Superior temporal gyrus (tissue), 1 donor: ENCODE measurements around the gene ZNHIT3.
A peak's percentile ranks its signal among the peaks of the same experiment; 100 is the strongest.
"Not testable (repeated sequence)": the region's sequence is repeated elsewhere in the genome, so short reads cannot be mapped to it uniquely, and the experiment has no call there.

Experiments used
- DNase-seq: peaks from one replicate; pipeline ENCODE4 v3.0.0-alpha.2; 2016; ENCODE audit errors: extremely low spot score

The ZNHIT3 gene

GRCh38 chr17:36484021-36484420 is 2.5 kb upstream of the ZNHIT3 start:
- DNase-seq, result not testable (repeated sequence)

DNA sequence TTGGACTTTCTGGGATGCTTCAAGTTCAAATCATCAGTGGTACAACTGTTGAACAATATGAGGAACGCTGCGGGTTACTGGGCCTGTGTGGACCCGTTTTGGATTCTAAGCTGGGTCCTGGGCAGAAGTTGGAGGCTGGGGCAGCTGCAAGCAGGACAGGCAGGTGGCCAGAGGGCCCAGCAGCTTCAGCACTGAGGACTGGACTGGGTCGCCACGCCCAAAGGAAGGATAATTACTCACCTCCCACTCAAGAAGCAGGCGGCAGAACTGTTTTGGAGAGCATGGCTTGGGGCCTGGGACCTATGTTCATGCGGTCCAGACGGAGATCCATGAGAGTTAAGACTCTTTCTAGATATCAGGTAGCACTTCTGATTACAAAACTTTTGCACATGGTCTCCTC is 1.5 kb upstream of the ZNHIT3 start:
- no peak for DNase-seq

GRCh38 chr17:36485805-36486203 is 677 bp upstream of the ZNHIT3 start:
- DNase-seq, result no peak

DNA sequence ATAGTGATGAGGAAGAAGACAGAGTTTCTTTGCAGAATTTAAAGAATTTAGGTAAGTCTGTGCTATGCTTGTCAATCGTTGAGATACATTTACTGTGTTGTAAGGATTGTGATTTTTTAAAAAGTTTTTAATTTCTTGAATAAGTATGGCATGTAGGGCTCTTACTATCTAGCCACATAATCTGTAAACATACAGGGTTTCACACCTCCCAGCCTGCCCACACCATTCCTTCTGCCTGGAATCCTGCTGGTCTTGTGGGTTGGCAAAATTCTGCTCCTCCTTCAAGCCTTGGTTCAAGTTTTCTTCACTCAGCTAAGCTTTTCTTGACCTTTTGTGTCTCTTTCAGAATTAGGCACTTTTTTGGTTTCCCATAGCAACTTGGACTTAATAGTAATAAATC is 7.5 kb downstream of the ZNHIT3 start:
- DNase-seq, result no peak

DNA sequence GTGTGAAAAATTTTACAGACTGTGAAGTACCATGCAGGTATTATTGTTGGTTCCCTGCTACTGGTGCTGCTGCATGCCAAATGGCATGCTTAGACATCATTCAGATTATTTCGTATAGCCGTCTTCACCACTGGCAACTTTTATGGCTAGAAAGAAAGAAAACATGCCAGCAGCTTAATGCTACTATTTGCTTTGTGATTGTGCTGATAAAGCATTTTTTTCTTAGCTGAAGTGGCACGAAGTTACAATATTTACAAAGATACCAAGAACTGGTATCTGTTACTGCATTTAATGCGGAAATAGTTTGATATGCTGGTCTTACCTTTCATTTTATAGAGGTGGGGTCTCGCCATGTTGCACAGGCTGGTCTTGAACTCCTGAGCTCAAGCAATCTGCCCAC is 8.2 kb downstream of the ZNHIT3 start:
- no peak for DNase-seq

GRCh38 chr17:36495076-36495578 is 8.6 kb downstream of the ZNHIT3 start:
- no peak for DNase-seq

GRCh38 chr17:36496018-36496789 is 9.7 kb downstream of the ZNHIT3 start:
- DNase-seq, result peak; percentile 74

DNA sequence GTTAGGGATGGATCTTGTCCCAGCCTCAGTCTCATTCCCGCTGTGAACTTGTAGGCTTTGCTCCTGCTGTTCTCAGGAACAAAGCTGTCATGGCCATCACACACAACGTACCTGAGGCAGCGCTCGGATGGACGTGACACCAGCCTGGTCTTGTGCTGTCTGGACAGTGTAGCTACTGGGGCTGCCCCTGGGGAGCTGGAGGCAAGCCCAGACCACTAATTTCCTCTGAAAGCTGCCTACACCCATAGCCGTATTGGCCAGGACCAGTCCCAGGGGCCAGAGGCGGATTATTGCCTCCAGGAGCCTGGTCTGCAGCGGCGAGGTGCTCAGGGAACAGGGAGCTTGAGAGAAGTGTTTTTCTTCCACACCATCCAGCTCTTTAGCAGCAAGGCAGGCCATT is 11.7 kb downstream of the ZNHIT3 start:
- DNase-seq, result no peak

DNA sequence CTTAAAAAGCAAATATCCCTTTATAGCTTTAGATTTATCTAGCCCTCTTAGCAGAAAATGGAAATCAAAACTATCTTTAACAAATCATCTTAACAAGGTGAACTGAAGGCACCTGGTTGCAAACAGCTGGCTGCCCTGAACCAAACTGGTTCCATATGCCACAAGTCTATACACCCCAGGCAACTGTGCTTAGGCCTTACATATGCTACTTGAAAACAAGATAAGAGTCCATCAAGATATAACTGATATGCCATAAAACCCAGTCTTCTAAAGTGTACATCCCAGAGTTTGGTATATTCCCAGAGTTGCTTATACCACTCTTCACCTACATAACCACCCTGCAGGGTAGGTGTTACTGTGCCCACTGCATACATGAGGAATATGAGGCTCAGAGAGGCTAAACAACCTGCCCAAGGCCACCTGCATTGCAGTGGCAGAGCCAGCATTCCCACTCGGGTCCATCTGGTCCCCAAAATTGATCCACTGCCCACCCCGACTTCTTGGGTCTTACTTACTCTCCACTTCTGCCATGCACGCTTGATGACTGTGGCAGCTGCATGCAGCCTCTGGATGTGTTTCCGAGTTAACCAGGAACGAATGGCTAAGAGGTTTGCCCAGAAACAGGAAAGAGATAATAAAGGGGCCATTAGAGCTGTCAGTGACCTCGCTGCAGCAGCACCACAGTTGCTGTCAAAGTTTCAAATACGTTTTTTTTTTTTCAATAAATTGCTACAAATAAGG is 12.2 kb downstream of the ZNHIT3 start:
- no peak for DNase-seq

- no peak for DNase-seq
Measured at GRCh38 chr17:36500745-36501225, 14.3 kb downstream of the ZNHIT3 start.

DNA sequence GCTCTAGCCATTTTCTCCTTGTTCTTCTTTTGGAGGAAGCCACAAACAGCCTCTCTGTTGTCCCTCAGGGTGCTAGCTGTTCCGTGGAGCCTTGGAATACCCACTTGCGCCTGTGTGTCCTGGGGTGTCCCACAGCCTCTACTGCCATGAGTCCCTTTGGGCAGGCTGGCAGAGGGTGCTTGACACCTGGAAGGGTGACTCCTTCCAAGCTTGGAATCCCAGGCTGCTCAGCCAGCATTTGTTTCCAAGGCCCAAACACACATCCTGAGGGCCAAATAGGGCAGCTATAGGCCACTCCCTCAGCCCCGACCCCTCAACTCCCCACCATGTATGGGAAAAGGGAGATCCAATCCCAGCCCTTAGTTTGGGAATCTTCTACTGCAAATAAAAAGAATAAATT is 14.9 kb downstream of the ZNHIT3 start:
- no peak for DNase-seq

GRCh38 chr17:36501963-36502362 is 15.5 kb downstream of the ZNHIT3 start:
- no peak for DNase-seq

- DNase-seq, result no peak
Measured at GRCh38 chr17:36503456-36504155, 17.1 kb downstream of the ZNHIT3 start.

- no peak for DNase-seq
Measured at GRCh38 chr17:36504156-36504545, 17.7 kb downstream of the ZNHIT3 start.

GRCh38 chr17:36505171-36505570 is 18.7 kb downstream of the ZNHIT3 start:
- DNase-seq, result no peak

- DNase-seq, result no peak
Measured at GRCh38 chr17:36506249-36506826, 19.9 kb downstream of the ZNHIT3 start.

DNA sequence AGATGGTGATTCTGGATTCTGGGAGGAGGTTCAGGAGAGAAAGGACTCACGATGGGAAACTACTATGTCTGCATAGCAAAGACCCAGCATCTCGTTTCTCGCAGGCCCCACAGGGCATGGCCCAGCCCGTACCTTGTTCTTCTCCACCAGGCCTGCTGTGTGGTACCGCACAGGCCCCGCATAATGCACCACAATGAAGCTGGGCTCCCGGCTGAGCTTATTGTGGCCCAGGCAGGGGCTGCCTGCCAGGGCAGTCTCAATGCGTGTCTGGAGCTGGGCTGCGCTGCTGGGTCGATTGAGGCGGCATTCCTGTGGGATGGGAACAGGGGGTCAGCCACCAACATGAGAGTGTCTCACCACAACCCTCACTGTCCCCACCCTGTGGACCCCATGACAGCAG is 20.4 kb downstream of the ZNHIT3 start:
- DNase-seq, result no peak

GRCh38 chr17:36507266-36507665 is 20.8 kb downstream of the ZNHIT3 start:
- DNase-seq, result no peak

- not testable (repeated sequence) for DNase-seq
Measured at GRCh38 chr17:36508439-36508838, 22.0 kb downstream of the ZNHIT3 start.

- no peak for DNase-seq
Measured at GRCh38 chr17:36509272-36509985, 22.9 kb downstream of the ZNHIT3 start.

- no peak for DNase-seq
Measured at GRCh38 chr17:36510636-36511035, 24.2 kb downstream of the ZNHIT3 start.
